ENCODE measurements around the gene MCRS1.
"Not testable (repeated sequence)": the region's sequence is repeated elsewhere in the genome, so short reads cannot be mapped to it uniquely, and the experiment has no call there.

- not testable (repeated sequence) for TF ChIP-seq CTCF, POLR2AphosphoS5 (IDR thresholded peaks at IDR 0.05)
Observed at GRCh38 chr12:49509681-49510080, 58.3 kb downstream of the MCRS1 start.
